Measurements from ENCODE around the gene OSTF1.

The OSTF1 gene

DNA sequence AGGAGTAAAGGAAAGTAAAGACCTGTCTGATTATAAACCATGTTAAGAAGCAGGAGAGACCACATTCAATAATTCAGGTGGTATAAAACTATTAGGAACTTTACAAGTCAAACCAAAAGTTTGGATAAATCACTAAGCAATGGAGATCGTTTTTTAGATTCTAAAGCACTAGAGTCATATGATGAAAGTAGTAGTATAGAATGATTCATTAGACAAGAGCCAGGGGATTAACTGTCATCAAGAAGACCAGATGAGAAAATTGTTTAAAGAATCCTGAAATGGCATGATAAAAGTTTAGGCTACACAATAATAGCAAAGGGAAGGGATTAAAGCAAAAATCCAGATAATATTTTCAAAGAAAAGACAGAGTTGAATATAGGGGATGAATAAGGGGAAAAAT is 47.3 kb upstream of the OSTF1 start:
- H3K27me3 ChIP-seq (ENCODE audit: low read length), result no peaks in the 10 kb centered on the region
- H3K4me2 ChIP-seq (ENCODE audit: low read depth, low read length, poor library complexity, severe bottlenecking), result no peak overlapping the region
- no peak for TF ChIP-seq EZH2phosphoT487 (conservative IDR thresholded peaks at IDR 0.05; ENCODE audit: low read length)
- TF ChIP-seq, protein P1, sequence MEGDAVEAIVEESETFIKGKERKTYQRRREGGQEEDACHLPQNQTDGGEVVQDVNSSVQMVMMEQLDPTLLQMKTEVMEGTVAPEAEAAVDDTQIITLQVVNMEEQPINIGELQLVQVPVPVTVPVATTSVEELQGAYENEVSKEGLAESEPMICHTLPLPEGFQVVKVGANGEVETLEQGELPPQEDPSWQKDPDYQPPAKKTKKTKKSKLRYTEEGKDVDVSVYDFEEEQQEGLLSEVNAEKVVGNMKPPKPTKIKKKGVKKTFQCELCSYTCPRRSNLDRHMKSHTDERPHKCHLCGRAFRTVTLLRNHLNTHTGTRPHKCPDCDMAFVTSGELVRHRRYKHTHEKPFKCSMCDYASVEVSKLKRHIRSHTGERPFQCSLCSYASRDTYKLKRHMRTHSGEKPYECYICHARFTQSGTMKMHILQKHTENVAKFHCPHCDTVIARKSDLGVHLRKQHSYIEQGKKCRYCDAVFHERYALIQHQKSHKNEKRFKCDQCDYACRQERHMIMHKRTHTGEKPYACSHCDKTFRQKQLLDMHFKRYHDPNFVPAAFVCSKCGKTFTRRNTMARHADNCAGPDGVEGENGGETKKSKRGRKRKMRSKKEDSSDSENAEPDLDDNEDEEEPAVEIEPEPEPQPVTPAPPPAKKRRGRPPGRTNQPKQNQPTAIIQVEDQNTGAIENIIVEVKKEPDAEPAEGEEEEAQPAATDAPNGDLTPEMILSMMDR (IDR thresholded peaks at IDR 0.05; ENCODE audit: insufficient read depth, low read length, poor library complexity, severe bottlenecking), result no peak
- no peak overlapping the region for H3K4me3 ChIP-seq (ENCODE audit: insufficient read depth, low read length, poor library complexity, severe bottlenecking)
- H3K27ac ChIP-seq (ENCODE audit: low read depth, low read length), result no peak overlapping the region
- H3K9me3 ChIP-seq (ENCODE audit: insufficient read depth, low read length), result no peaks in the 10 kb centered on the region
- no peaks in the 10 kb centered on the region for H3K79me2 ChIP-seq (ENCODE audit: insufficient read depth, low read length)
- H2AFZ ChIP-seq (ENCODE audit: low read depth, low read length, severe bottlenecking), result no peak overlapping the region
- no peak overlapping the region for H3K9ac ChIP-seq (ENCODE audit: low read length)
- no peaks in the 10 kb centered on the region for H3K9me2 ChIP-seq (replicated peaks; ENCODE audit: insufficient read depth, low read length)
- H4K20me1 ChIP-seq (ENCODE audit: low read depth, low read length), result no peaks in the 10 kb centered on the region
- no peaks in the 10 kb centered on the region for H3K36me3 ChIP-seq (ENCODE audit: low read length)
- H3F3A ChIP-seq (ENCODE audit: insufficient read depth), result no peaks in the 10 kb centered on the region

DNA sequence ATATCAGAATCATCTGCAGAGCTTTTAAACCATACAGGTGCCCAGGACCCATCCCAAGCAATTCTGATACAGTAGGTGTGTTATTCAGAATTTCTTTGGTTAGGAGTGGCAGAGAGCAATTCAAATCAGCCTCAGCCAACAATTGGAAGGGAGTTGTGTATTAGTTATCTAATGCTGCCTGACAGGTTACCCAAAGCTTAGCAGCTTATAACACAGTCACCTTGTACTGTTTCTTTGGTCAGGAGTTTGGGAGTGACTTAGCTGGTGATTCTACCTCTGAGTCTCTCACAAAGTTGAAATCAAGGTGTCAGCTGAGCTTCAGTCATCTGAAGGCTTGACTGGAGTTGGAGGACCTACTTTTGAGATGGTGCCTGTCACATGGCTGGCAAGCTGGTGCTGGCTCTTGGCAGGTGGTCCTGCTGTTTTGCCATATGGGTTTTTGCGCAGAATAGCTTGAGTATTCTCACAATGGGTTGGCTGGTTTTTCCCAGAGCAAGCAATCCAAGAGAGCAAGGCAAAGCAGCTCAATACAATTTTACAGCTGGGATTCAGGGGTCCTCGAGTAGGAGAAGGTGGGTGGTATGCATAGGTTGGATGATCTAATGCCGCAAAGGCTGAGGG is 41.5 kb upstream of the OSTF1 start:
- no peak overlapping the region for H3K9ac ChIP-seq (ENCODE audit: low read length)
- H4K20me1 ChIP-seq (ENCODE audit: low read depth, low read length), result no peaks in the 10 kb centered on the region
- no peaks in the 10 kb centered on the region for H3F3A ChIP-seq (ENCODE audit: insufficient read depth)
- H3K9me2 ChIP-seq (replicated peaks; ENCODE audit: insufficient read depth, low read length), result no peaks in the 10 kb centered on the region
- no peak overlapping the region for H3K27ac ChIP-seq (ENCODE audit: low read depth, low read length)
- H3K4me3 ChIP-seq (ENCODE audit: insufficient read depth, low read length, poor library complexity, severe bottlenecking), result no peak overlapping the region
- H3K27me3 ChIP-seq (ENCODE audit: low read length), result no peaks in the 10 kb centered on the region
- no peak overlapping the region for H3K4me2 ChIP-seq (ENCODE audit: low read depth, low read length, poor library complexity, severe bottlenecking)
- TF ChIP-seq, protein P1 (IDR thresholded peaks at IDR 0.05; ENCODE audit: insufficient read depth, low read length, poor library complexity, severe bottlenecking), result no peak
- TF ChIP-seq EZH2phosphoT487 (conservative IDR thresholded peaks at IDR 0.05; ENCODE audit: low read length), result no peak
- no peaks in the 10 kb centered on the region for H3K79me2 ChIP-seq (ENCODE audit: insufficient read depth, low read length)
- H3K36me3 ChIP-seq (ENCODE audit: low read length), result no peaks in the 10 kb centered on the region
- no peaks in the 10 kb centered on the region for H3K9me3 ChIP-seq (ENCODE audit: insufficient read depth, low read length)
- no peak overlapping the region for H2AFZ ChIP-seq (ENCODE audit: low read depth, low read length, severe bottlenecking)

- H3K27ac ChIP-seq (ENCODE audit: low read depth, low read length), result no peak overlapping the region
- H3K36me3 ChIP-seq (ENCODE audit: low read length), result no peaks in the 10 kb centered on the region
- no peaks in the 10 kb centered on the region for H3K9me3 ChIP-seq (ENCODE audit: insufficient read depth, low read length)
- no peaks in the 10 kb centered on the region for H3K27me3 ChIP-seq (ENCODE audit: low read length)
- no peak overlapping the region for H3K4me2 ChIP-seq (ENCODE audit: low read depth, low read length, poor library complexity, severe bottlenecking)
- H3K9ac ChIP-seq (ENCODE audit: low read length), result no peak overlapping the region
- H2AFZ ChIP-seq (ENCODE audit: low read depth, low read length, severe bottlenecking), result no peak overlapping the region
- H3F3A ChIP-seq (ENCODE audit: insufficient read depth), result no peaks in the 10 kb centered on the region
- H3K9me2 ChIP-seq (replicated peaks; ENCODE audit: insufficient read depth, low read length), result no peaks in the 10 kb centered on the region
- no peaks in the 10 kb centered on the region for H3K79me2 ChIP-seq (ENCODE audit: insufficient read depth, low read length)
- H3K4me3 ChIP-seq (ENCODE audit: insufficient read depth, low read length, poor library complexity, severe bottlenecking), result no peak overlapping the region
- TF ChIP-seq EZH2phosphoT487 (conservative IDR thresholded peaks at IDR 0.05; ENCODE audit: low read length), result no peak
- TF ChIP-seq, protein P1 (IDR thresholded peaks at IDR 0.05; ENCODE audit: insufficient read depth, low read length, poor library complexity, severe bottlenecking), result no peak
- H4K20me1 ChIP-seq (ENCODE audit: low read depth, low read length), result no peaks in the 10 kb centered on the region
Observed at GRCh38 chr9:75047506-75047905, 40.8 kb upstream of the OSTF1 start.
